Stomach (tissue), 4 donors: ENCODE measurements around the gene KRT5.

Experiments used
- POLR2A ChIP-seq, 4 donors: fragments of 450-650 bp; IDR thresholded peaks; one replicate each; pipeline ENCODE4 v1.6.1; 2016; ENCODE audit warnings: antibody characterized with exemption in 4 of 4, control low read depth in 2 of 4, mild to moderate bottlenecking in 1 of 4, moderate library complexity in 1 of 4
- POLR2AphosphoS5 ChIP-seq, 3 donors: sonication (generic); formaldehyde crosslinking; IDR thresholded peaks; one replicate each; pipeline ENCODE4 v1.6.1; 2016; ENCODE audit warnings: antibody characterized with exemption in 3 of 3
- TF ChIP-seq, protein P1 (sequence below), 7 experiments: fragments of 450-650 bp in 4 of 7; fragments of 200-600 bp in 3 of 7; sonication (generic) in 3 of 7; IDR thresholded peaks; one replicate each; pipeline ENCODE4 v1.5.1; 2016 to 2019; ENCODE audit warnings: antibody characterized with exemption in 7 of 7, control low read depth in 2 of 7, mild to moderate bottlenecking in 1 of 7

- TF ChIP-seq, protein P1, sequence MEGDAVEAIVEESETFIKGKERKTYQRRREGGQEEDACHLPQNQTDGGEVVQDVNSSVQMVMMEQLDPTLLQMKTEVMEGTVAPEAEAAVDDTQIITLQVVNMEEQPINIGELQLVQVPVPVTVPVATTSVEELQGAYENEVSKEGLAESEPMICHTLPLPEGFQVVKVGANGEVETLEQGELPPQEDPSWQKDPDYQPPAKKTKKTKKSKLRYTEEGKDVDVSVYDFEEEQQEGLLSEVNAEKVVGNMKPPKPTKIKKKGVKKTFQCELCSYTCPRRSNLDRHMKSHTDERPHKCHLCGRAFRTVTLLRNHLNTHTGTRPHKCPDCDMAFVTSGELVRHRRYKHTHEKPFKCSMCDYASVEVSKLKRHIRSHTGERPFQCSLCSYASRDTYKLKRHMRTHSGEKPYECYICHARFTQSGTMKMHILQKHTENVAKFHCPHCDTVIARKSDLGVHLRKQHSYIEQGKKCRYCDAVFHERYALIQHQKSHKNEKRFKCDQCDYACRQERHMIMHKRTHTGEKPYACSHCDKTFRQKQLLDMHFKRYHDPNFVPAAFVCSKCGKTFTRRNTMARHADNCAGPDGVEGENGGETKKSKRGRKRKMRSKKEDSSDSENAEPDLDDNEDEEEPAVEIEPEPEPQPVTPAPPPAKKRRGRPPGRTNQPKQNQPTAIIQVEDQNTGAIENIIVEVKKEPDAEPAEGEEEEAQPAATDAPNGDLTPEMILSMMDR (IDR thresholded peaks at IDR 0.05): no peak
- no peak for TF ChIP-seq POLR2A (IDR thresholded peaks at IDR 0.05)
- TF ChIP-seq POLR2AphosphoS5 (IDR thresholded peaks at IDR 0.05): no peak
These were observed 4.9 kb upstream of the KRT5 start for GRCh38 chr12:52524898-52525591.
